OCI-LY1 (cell line): Measurements from ENCODE around the gene EVPLL.
A peak's percentile ranks its signal among the peaks of the same experiment; 100 is the strongest.

Source experiments
- H2AFZ ChIP-seq: fragments of 200-600 bp; sonication (generic), shearing (Covaris generic); 2 replicates; pipeline ENCODE4 v1.6.0; 2014; ENCODE audit warnings: antibody characterized with exemption, mild to moderate bottlenecking, low read length
- H3F3A ChIP-seq: fragments of 200-600 bp; sonication (generic), shearing (Covaris generic); 2 replicates; pipeline ENCODE4 v1.6.0; 2014; ENCODE audit warnings: mild to moderate bottlenecking, antibody characterized with exemption, low read length, moderate library complexity; ENCODE audit not compliant: insufficient read depth
- H3K27ac ChIP-seq: fragments of 200-600 bp; sonication (generic); 2 replicates; pipeline ENCODE4 v1.5.1; 2014; ENCODE audit warnings: low read length, mixed run types, mild to moderate bottlenecking, low read depth; ENCODE audit not compliant: poor library complexity, severe bottlenecking
- H3K27me3 ChIP-seq: fragments of 200-600 bp; sonication (generic); 2 replicates; pipeline ENCODE4 v1.6.0; 2014; ENCODE audit warnings: antibody characterized with exemption, mild to moderate bottlenecking, low read length, moderate library complexity; ENCODE audit not compliant: insufficient read depth
- H3K36me3 ChIP-seq: fragments of 200-600 bp; sonication (generic); 2 replicates; pipeline ENCODE4 v1.6.1; 2014; ENCODE audit warnings: mild to moderate bottlenecking, antibody characterized with exemption, low read length, moderate library complexity, mixed read lengths; ENCODE audit not compliant: insufficient read depth
- H3K4me1 ChIP-seq: fragments of 200-600 bp; sonication (generic); 2 replicates; pipeline ENCODE4 v1.5.1; 2014; ENCODE audit warnings: mild to moderate bottlenecking, low read length, moderate library complexity; ENCODE audit not compliant: insufficient read depth, severe bottlenecking
- H3K4me2 ChIP-seq: fragments of 200-600 bp; sonication (generic), shearing (Covaris generic); 2 replicates; pipeline ENCODE4 v1.6.1; 2014; ENCODE audit warnings: low read length
- H3K4me3 ChIP-seq: fragments of 200-600 bp; sonication (generic); 2 replicates; pipeline ENCODE4 v1.5.1; 2014; ENCODE audit warnings: low read length, low read depth, mild to moderate bottlenecking, mixed read lengths; ENCODE audit not compliant: poor library complexity, severe bottlenecking
- H3K79me2 ChIP-seq: fragments of 200-600 bp; shearing (Covaris generic); 2 replicates; pipeline ENCODE4 v1.6.1; 2016; ENCODE audit warnings: mixed run types, low read length, mixed read lengths; ENCODE audit not compliant: insufficient read depth
- H3K9ac ChIP-seq: fragments of 200-600 bp; sonication (generic), shearing (Covaris generic); 2 replicates; pipeline ENCODE4 v1.6.1; 2014; ENCODE audit warnings: mild to moderate bottlenecking, low read length, mixed read lengths
- H3K9me2 ChIP-seq: fragments of 200-600 bp; sonication (generic), shearing (Covaris generic); 2 replicates; pipeline ENCODE4 v1.6.1; 2014; ENCODE audit warnings: low read depth, mild to moderate bottlenecking, low read length, mixed read lengths
- H3K9me3 ChIP-seq: fragments of 200-600 bp; shearing (Covaris generic); 2 replicates; pipeline ENCODE4 v1.6.1; 2014; ENCODE audit warnings: low read length, mixed read lengths
- H4K20me1 ChIP-seq: fragments of 200-600 bp; sonication (generic), shearing (Covaris generic); 2 replicates; pipeline ENCODE4 v1.6.0; 2016; ENCODE audit warnings: mild to moderate bottlenecking, low read length; ENCODE audit not compliant: insufficient read depth
- EZH2 ChIP-seq: fragments of 200-600 bp; sonication (generic), shearing (Covaris generic); IDR thresholded peaks from 2 replicates; pipeline ENCODE4 v1.8.0; 2017; ENCODE audit warnings: borderline replicate concordance, mixed run types, mild to moderate bottlenecking, antibody characterized with exemption, low read length, moderate library complexity, mixed read lengths
- TF ChIP-seq, protein P1 (sequence below): fragments of 200-600 bp; sonication (generic), shearing (Covaris generic); IDR thresholded peaks from 2 replicates; pipeline ENCODE4 v1.5.1; 2017; ENCODE audit warnings: mild to moderate bottlenecking, antibody characterized with exemption, low read length, moderate library complexity, mixed read lengths

EVPLL gene

GRCh38 chr17:18363101-18364049 is 14.2 kb upstream of the EVPLL start, which contains the start of gene SHMT1:
SHMT1 (minus strand) TSS chr17:18363550; CDS start chr17:18355981, 7,569 bp downstream.
- H3K4me1 ChIP-seq: peaks cover 11% of the 10 kb centered on the region
- peak within 1 kb of the TSS; percentile 97 for H3K4me2 ChIP-seq
- H3F3A ChIP-seq: no peaks in the 10 kb centered on the region
- H3K9ac ChIP-seq: peak within 1 kb of the TSS; percentile 80
- H3K79me2 ChIP-seq: peaks cover 16% of the 10 kb centered on the region
- H3K36me3 ChIP-seq: peaks cover 15% of the 10 kb centered on the region; the same call in 1 of the 2 replicates
- TF ChIP-seq, protein P1, sequence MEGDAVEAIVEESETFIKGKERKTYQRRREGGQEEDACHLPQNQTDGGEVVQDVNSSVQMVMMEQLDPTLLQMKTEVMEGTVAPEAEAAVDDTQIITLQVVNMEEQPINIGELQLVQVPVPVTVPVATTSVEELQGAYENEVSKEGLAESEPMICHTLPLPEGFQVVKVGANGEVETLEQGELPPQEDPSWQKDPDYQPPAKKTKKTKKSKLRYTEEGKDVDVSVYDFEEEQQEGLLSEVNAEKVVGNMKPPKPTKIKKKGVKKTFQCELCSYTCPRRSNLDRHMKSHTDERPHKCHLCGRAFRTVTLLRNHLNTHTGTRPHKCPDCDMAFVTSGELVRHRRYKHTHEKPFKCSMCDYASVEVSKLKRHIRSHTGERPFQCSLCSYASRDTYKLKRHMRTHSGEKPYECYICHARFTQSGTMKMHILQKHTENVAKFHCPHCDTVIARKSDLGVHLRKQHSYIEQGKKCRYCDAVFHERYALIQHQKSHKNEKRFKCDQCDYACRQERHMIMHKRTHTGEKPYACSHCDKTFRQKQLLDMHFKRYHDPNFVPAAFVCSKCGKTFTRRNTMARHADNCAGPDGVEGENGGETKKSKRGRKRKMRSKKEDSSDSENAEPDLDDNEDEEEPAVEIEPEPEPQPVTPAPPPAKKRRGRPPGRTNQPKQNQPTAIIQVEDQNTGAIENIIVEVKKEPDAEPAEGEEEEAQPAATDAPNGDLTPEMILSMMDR: no peak
- TF ChIP-seq EZH2: no peak
- H3K27ac ChIP-seq: peak within 1 kb of the TSS; percentile 31
- H3K4me3 ChIP-seq: peak within 1 kb of the TSS; percentile 71
- H3K27me3 ChIP-seq: no peaks in the 10 kb centered on the region
- no peaks in the 10 kb centered on the region for H3K9me2 ChIP-seq
- H3K9me3 ChIP-seq: no peaks in the 10 kb centered on the region
- H4K20me1 ChIP-seq: no peaks in the 10 kb centered on the region
- no peak within 1 kb of the TSS for H2AFZ ChIP-seq

GRCh38 chr17:18364166-18364565 is 13.4 kb upstream of the EVPLL start:
- Histone ChIP-seq H3K9ac (no peak overlapping the region), H3F3A (no peaks in the 10 kb centered on the region), H2AFZ (no peak overlapping the region), H4K20me1 (no peaks in the 10 kb centered on the region), H3K4me3 (no peak overlapping the region), H3K27ac (no peak overlapping the region), H3K9me3 (no peaks in the 10 kb centered on the region), H3K36me3 (peaks cover 8% of the 10 kb centered on the region; the same call in 1 of the 2 replicates), H3K4me1 (peaks cover 11% of the 10 kb centered on the region), H3K9me2 (no peaks in the 10 kb centered on the region), H3K79me2 (peaks cover 16% of the 10 kb centered on the region), H3K27me3 (no peaks in the 10 kb centered on the region), H3K4me2 (no peak overlapping the region)
- no peak for TF ChIP-seq EZH2
- TF ChIP-seq, protein P1: no peak

GRCh38 chr17:18368946-18369345 is 8.6 kb upstream of the EVPLL start:
- no peak for TF ChIP-seq EZH2
- TF ChIP-seq, protein P1: no peak
- no peak overlapping the region for H2AFZ ChIP-seq
- no peak overlapping the region for H3K27ac ChIP-seq
- H3K36me3 ChIP-seq: no peaks in the 10 kb centered on the region
- H3K27me3 ChIP-seq: peaks cover 8% of the 10 kb centered on the region; the same call in 1 of the 2 replicates
- H3K9me3 ChIP-seq: no peaks in the 10 kb centered on the region
- no peaks in the 10 kb centered on the region for H3K79me2 ChIP-seq
- H3K4me1 ChIP-seq: no peaks in the 10 kb centered on the region
- no peaks in the 10 kb centered on the region for H4K20me1 ChIP-seq
- no peaks in the 10 kb centered on the region for H3K9me2 ChIP-seq
- no peak overlapping the region for H3K4me2 ChIP-seq
- no peak overlapping the region for H3K4me3 ChIP-seq
- no peaks in the 10 kb centered on the region for H3F3A ChIP-seq
- H3K9ac ChIP-seq: no peak overlapping the region
